Astrocyte (in vitro differentiated cells and primary cell): ENCODE measurements around the gene LEMD1.

Experiments used
- CTCF ChIP-seq: IDR thresholded peaks from 2 replicates; pipeline ENCODE4 v1.5.1; 2011; ENCODE audit warnings: low read depth, mild to moderate bottlenecking, inconsistent platforms, low read length, moderate library complexity; ENCODE audit not compliant: insufficient read depth
- EZH2 ChIP-seq: IDR thresholded peaks from 2 replicates; pipeline ENCODE4 v1.6.1; 2012; ENCODE audit warnings: mild to moderate bottlenecking, low read length, inconsistent platforms; ENCODE audit not compliant: insufficient read depth

GRCh38 chr1:205437570-205437969, 15.7 kb upstream of the LEMD1 start:
- TF ChIP-seq CTCF (no peak), EZH2 (no peak)
